GM21786 (cell line): ENCODE data around the gene PCGF5.
"Not testable (repeated sequence)": the region's sequence is repeated elsewhere in the genome, so short reads cannot be mapped to it uniquely, and the experiment has no call there.

Source experiments
- ATAC-seq: cut with Tn5 transposase; IDR thresholded peaks from one replicate; pipeline ENCODE4 v1.9.1; 2021; ENCODE audit not compliant: unreplicated experiment

The PCGF5 gene

GRCh38 chr10:91208642-91209041, 11.8 kb upstream of the PCGF5 start:
- ATAC-seq = no peak

DNA sequence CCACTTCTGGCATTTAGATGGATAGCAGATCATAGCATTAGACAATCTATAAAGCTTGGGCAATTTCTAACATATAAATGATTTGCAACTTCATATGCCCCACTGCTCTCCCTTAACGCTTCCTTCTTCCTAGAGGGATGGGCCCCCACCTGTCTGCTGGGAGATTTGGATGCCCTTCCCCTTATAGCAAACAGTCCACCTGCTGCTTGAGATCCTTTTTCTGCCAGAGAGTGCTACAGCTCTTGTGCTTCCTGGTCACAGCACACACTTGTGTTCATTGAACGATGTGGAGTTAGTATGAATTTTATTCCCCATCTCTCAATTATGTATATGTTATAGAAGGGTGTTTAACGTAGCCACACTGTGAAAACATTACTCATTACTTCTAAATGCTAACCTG, 10.4 kb upstream of the PCGF5 start:
- ATAC-seq = no peak

DNA sequence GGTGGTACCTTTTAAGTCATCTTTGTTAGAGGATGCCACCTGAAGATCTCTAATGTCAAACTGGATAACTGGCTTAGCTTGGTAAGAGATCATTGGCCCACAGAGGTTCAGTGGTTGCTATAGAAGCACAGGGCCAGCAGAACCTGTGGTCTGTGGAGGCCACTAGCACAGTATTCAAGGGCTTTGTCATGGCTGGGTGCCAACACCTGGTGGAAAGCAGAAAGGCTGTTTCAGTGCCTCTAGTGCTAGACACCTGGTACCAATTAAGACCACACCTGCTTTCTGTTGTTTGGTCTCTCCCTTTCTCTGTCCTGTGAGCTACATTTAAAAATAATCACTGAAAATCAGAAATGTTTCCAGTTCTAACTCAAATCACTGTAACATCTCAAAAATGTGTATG, 10.0 kb upstream of the PCGF5 start:
- peak; percentile 86 for ATAC-seq

DNA sequence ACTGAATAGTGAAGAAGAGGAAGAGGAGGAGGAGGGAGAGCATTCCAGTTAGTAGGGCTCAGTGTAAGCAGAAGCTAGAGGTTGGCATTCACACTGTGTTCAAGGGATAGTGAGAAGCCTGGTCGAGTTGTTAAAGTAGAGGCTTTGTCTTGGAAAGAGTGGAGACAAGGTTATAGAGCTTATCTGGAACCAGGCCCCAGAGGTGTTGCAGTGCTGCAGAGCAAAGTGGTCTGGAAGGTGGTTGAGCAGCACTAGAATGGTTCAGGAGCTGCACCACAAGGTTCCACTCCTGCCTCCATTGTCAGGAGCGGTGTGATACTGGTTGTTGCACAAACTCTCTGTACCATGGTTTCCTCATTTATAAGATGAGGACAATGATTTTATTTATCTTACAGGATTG, 8.8 kb upstream of the PCGF5 start:
- no peak for ATAC-seq

DNA sequence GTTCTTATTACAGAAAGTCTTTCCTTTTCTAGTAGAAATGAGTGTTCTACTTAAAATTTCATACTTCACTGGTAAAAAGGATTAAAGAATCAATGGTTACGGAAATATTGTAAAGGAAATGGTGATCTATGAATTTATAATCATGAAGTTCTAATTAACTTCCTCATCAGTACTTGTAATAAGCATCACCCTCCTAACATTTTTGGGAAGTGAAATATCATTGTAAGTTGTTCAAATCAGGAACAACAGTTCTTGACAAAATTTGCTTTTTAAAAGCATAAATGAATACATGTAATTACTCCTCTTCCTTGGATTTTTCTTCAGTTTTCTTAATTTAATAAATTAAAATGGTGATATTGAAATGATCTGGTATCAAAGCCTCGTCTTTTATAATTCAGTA, 5.6 kb upstream of the PCGF5 start:
- ATAC-seq = no peak

- no peak for ATAC-seq
These were observed 5.1 kb upstream of the PCGF5 start for GRCh38 chr10:91215384-91215783.

DNA sequence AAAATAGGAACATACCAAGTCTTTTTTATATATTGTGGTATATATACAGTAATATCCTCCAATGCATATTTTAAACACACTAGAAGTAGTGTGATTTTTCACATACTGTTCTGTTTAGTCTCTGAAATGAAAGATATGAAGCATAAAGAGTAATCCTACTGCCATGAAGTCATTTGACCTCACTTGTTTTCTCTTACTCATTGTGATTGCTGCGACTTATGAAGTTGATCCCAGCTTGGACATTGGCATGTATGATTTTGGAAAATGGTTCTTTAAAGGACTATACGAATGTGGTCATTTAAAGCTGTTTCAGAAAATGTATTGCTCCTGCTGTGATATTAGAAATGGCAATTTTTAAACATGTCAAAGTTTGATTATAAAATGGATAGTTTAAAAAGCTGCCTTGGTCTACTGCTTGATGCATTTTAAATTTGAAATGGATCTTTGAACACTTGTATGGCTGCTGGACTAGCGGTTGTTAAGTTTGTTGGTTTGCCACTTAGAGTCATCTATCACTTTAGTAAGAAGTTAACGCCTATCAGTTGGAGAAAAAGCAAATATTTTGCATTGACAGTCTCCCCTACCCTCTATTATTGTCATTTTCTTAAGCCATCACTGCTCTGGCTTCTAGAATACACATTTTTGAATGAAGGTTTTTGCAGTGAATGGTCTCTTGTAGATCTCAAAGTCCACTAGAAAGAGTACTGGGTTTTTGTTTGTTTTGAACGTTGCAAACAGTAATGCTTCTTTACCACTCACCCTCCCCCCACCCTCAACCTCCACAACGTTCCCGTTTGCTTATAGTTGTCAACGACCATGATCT, 881 bp upstream of the PCGF5 start:
- ATAC-seq = no peak

GRCh38 chr10:91220954-91221675, 652 bp downstream of the PCGF5 start:
- peak; percentile 22 for ATAC-seq

DNA sequence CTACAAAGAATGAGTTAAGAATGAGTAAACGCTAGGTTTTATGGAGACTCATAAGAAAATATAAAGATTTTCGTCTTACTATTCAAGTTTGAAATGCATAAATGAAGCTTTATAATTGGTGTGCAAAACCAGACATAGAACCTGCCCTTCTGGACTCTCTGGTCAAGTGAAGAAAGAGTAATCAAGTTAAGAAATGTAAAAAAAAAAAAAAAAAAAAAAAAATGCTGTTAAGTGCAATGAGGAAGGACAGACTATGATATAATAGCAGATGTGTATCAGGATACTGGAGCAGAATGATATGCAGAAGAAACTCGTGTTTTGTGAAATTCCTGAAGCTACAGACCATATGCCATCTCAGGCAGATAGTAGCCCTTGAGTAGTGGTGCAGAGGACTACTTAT, 5.6 kb downstream of the PCGF5 start:
- no peak for ATAC-seq

DNA sequence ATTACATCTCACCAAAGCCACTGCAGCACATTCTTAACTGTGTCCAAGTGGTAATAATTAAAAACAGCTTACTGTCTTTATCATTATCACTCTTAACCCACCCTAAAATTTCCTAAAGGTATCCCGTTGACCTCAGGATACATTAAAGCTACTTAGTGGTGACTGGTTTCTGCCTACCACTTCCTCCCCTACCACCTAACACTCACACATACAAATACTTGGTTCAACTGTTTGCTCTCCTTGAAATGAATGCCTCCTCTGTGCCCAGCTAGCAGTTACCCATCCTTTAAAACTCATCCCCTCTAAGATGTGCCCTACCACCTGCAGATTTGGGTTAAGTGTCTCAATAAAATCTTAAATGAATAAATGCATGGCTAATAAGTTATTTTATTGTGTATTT, 7.1 kb downstream of the PCGF5 start:
- no peak for ATAC-seq

DNA sequence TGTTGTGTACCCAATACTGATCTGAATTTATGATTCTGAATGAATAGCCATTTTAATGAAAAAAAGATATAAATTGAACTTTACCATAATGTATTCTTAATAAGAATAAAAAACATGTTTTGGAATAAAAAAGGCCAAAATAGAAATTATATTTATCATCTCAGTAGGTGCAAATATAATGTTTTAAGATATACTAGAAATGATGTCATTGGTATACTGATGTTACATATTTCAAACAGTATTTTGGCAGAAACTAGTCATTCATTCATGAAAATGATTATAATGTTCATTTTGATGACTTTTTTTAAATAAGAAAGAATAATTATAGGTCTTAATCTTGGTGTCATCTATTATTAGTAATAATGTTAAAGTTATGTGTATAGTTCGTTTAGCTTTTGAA, 9.2 kb downstream of the PCGF5 start:
- ATAC-seq = no peak

DNA sequence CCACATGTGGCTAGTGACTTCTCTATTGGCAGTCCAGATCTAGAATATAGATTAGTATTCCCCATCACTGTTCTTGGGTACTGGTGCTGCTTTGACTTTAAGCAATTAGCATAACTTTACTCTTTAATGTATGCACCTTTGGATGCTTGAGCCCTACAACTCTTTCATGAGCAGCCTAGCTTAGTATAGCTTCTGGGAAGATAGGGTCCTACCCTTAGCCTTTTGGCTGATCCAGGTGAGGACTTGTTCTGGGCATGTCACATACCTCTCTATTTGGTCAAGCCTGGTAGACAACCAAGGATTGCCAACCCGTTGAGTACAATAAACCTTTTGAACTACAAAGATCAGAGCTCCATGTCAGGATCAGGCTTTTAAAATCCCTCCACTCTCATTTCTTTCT, 17.7 kb downstream of the PCGF5 start:
- no peak for ATAC-seq

- ATAC-seq = no peak
These were observed 19.3 kb downstream of the PCGF5 start for GRCh38 chr10:91239789-91240188.

DNA sequence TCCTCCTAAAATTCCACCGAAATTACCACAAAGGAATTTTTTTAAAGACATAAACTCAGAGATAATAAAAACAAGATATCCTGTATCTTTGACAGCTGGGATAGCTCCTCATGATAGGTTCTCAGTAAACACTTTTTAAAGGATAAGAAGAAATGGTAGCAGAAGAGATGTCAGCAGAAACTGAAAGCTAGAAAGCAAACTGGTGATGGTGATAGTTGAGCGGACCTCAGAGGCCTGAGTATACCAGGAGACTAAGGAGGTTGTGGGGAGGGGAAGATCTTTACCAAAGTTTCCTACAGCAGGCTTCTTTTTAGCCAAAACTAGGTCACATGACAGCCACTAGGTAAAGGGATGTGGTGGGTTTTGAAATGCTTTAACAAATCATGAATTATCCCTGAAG, 22.5 kb downstream of the PCGF5 start:
- no peak for ATAC-seq

DNA sequence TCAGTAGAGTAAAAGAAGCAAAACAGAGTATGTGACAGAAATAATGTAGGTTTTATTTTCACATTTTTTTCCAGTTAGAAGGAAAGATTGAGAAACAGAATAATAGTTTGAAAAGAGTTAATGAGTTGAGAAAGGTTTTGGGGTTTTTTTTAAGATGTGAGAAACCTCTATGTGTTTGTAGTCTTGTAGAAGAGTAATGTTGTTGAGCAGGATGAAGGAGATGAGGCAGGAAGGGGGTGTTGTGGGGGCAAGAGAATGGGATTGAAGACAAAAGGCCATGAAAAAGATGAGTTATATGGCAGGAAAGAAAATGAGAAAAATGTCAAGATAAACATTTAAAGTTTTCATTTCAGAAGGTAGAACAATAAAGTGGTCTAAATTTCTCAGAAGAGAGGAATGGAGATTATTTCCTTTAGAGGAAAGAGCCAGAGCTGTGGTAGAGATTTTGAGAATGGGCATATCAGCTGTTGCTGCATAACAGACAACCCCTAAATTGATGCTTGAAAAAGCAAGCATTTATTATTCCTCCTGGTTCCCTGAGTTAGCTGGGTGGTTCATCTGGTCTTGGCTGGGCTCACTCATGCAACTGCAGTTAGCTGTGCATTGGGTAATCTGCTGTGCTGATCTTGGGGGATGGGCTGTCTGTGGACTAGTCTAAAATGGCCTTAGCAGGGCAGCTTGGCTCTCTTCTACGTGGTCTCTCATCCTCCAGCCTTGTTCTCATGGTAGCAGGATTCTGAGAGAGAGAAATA, 27.1 kb downstream of the PCGF5 start:
- no peak for ATAC-seq

GRCh38 chr10:91249700-91250099, 29.2 kb downstream of the PCGF5 start:
- ATAC-seq = no peak

- no peak for ATAC-seq
These were observed 29.9 kb downstream of the PCGF5 start for GRCh38 chr10:91250341-91250740.

GRCh38 chr10:91251430-91252056, 31.1 kb downstream of the PCGF5 start:
- peak; percentile 55 for ATAC-seq

DNA sequence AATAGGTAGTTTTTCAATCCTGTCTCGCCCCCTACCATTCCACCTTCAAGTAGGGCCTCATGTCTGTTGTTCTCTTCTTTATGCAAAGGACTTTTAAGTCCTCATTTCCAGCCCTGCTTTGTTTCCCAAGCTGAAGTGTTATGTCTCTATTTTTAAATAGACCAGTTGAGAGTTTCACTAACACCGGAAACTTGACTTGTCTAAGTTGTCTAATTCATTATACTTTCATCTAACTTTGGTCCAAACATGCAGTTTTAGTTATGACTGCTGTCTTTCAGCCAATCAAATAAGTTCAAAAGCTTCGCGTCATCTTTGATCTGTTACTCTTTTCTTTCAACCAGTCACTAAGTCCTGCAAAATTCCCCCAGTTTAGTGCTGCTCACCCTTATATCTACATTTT, 32.8 kb downstream of the PCGF5 start:
- ATAC-seq = no peak

- no peak for ATAC-seq
These were observed 36.8 kb downstream of the PCGF5 start for GRCh38 chr10:91257310-91257709.

- ATAC-seq = not testable (repeated sequence)
These were observed 40.0 kb downstream of the PCGF5 start for GRCh38 chr10:91260417-91260816.
